Astrocyte of the cerebellum (primary cell): ENCODE results near the gene FER.
"Not testable (repeated sequence)": the region's sequence is repeated elsewhere in the genome, so short reads cannot be mapped to it uniquely, and the experiment has no call there.

Experiments used
- DNase-seq: peaks from one replicate; pipeline ENCODE4 v3.0.0-alpha.2; 2011; ENCODE audit warnings: low read depth
- H3K4me3 ChIP-seq: 2 replicates; pipeline ENCODE4 v1.5.1; 2011; ENCODE audit warnings: mild to moderate bottlenecking, low read depth, low read length, moderate library complexity
- in situ Hi-C: cut with HindIII; loops from 2 replicates; pipeline ENCODE4 v1.10.0; 2017; ENCODE audit warnings: low sequenced_read_pairs
- TF ChIP-seq, protein P1 (sequence below): IDR thresholded peaks from 2 replicates; pipeline ENCODE4 v1.5.1; 2012; ENCODE audit warnings: low read length, low read depth, moderate library complexity, mild to moderate bottlenecking; ENCODE audit errors: missing control alignments

FER gene

DNA sequence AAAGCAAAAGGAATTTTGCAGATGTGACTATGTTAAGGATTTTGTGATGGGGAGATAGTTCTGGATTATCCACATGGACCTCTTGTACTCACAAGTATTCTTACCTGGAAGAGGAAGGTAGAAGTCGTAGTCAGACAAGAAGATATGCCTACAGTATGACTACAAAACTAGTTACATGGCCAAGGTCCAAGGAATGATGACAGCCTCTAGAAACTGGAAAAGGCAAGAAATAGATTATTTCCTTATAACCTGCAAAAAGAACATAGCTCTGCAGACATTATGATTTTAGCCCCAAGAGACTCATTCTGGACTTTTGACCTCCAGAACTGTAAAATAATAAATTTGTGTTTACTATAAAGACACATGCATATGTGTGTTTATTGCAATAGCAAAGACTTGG is 226.9 kb downstream of the FER start:
- in situ Hi-C loops = no loop called here
- DNase-seq = no peak
- no peak overlapping the region for H3K4me3 ChIP-seq
- TF ChIP-seq, protein P1, sequence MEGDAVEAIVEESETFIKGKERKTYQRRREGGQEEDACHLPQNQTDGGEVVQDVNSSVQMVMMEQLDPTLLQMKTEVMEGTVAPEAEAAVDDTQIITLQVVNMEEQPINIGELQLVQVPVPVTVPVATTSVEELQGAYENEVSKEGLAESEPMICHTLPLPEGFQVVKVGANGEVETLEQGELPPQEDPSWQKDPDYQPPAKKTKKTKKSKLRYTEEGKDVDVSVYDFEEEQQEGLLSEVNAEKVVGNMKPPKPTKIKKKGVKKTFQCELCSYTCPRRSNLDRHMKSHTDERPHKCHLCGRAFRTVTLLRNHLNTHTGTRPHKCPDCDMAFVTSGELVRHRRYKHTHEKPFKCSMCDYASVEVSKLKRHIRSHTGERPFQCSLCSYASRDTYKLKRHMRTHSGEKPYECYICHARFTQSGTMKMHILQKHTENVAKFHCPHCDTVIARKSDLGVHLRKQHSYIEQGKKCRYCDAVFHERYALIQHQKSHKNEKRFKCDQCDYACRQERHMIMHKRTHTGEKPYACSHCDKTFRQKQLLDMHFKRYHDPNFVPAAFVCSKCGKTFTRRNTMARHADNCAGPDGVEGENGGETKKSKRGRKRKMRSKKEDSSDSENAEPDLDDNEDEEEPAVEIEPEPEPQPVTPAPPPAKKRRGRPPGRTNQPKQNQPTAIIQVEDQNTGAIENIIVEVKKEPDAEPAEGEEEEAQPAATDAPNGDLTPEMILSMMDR = no peak

DNA sequence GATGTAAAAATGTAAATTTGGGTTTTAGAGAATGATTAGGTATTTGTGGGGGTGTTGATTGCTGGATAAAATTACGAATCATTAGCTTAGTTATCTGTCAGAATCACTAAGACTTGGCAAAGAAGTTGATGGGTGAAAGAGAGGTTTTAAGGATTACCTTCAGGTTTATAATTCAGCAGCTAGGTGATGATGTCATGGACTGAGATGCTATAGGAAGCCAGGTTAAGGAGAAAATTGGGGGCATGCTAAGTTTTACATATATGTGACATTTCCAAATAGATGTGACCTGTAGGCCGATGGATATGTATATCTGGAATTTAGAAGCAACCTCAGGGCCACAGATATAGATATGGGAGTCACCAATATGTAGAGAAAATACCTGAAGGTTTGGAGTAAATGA is 228.0 kb downstream of the FER start:
- TF ChIP-seq, protein P1 = no peak
- no peak overlapping the region for H3K4me3 ChIP-seq
- in situ Hi-C loops = no loop called here
- DNase-seq = no peak

DNA sequence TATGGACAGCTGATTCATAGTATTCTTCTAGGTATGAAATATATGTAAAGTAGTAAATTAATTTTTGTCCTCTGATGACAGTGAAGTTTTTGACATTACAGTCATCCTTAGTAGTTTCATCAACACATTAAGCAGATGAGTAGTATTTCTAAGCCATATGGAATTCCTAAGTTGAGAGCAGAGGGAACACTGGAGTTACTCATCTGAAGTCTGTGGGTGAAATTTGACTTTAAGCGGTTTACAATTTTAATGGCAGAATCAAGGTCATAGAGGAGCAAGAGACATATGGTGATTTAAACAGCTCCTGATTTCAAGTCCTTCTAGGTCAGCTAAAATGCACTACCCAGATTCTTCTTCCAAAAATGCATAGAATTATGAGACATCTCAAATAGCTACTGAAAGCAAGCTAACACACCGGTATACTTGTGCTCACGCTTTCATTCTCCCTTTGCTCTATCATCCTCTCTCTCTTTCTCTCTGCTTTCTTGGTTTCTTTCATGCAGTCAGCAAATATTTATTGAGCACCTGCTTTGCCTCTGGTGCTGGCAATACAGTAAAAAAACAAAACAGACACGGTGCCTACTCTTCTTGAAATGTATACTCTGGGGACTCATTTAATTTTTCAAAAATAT is 235.9 kb downstream of the FER start:
- TF ChIP-seq, protein P1 = no peak
- DNase-seq = no peak
- no peak overlapping the region for H3K4me3 ChIP-seq
- in situ Hi-C loops = no loop called here

DNA sequence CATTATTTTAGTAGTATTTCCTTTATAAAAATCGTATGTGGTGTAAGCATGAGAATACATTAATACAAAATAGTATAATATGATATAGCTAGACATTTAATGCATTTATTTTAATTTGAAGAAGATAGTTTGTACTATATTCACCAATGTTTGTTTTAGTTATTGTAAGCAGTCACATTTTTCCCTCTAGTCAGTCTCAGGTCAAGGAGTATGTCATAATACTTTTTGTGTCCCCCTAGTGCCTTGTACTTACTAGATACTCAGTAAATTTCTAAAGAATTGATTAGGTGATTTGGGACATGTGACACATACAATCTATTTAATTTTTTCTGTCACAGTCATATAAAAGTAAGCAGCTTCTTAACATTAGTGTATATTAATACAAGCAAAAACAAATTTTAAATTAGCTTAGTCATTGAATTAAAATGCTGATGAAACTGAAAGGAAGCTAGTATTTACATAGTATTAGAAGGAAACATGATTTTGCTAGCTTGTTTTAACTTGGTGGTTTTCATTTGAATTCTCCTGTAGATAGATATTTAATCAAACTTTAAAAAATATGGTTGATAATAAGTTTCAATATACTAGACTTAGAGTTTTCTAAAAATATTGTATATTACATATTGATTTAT is 242.2 kb downstream of the FER start:
- DNase-seq = no peak
- TF ChIP-seq, protein P1 = no peak
- in situ Hi-C loops = no loop called here
- H3K4me3 ChIP-seq = no peak overlapping the region

DNA sequence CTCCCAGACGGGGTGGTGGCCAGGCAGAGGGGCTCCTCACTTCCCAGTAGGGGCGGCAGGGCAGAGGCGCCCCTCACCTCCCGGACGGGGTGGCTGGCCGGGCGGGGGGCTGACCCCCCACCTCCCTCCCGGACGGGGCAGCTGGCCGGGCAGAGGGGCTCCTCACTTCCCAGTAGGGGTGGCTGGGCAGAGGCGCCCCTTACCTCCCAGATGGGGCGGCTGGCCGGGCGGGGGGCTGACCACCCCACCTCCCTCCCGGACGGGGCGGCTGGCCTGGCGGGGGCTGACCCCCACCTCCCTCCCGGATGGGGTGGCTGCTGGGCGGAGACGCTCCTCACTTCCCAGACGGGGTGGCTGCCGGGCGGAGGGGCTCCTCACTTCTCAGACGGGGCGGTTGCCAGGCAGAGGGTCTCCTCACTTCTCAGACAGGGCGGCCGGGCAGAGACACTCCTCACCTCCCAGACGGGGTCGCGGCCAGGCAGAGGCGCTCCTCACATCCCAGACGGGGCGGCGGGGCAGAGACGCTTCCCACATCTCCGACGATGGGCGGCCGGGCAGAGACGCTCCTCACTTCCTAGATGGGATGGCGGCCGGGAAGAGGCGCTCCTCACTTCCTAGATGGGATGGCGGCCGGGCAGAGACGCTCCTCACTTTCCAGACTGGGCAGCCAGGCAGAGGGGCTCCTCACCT is 244.8 kb downstream of the FER start:
- H3K4me3 ChIP-seq, in situ Hi-C loops, DNase-seq: not testable (repeated sequence)

DNA sequence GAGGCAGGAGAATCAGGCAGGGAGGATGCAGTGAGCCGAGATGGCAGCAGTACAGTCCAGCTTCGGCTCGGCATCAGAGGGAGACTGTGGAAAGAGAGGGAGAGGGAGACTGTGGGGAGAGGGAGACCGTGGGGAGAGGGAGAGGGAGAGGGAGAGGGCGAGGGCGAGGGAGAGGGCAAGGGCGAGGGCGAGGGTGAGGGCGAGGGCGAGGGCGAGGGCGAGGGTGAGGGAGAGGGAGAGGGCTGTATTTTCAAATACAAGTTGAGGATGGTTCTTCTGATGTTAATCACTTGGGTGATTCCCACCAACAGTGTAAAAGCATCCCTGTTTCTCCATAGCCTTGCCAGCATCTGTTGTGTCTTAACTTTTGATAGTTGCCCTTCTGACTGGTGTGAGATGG is 245.7 kb downstream of the FER start:
- DNase-seq, in situ Hi-C loops, H3K4me3 ChIP-seq: not testable (repeated sequence)

DNA sequence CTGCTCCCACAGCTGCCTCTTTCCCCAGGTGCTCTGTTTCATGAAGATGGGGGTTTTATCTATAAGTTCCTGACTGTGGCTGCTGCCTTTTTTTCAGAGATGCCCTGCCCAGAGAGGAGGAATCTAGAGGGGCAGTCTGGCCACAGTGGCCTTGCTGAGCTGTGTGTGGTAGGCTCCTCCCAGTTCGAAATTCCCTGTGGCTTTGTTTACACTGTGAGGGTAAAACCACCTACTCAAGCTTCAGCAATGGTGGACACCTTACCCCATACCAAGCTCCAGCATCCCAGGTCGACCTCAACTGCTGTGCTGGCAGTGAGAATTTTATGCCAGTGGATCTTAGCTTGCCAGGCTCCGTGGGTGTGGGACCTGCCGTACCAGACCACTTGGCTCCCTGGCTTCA is 250.0 kb downstream of the FER start:
- no peak overlapping the region for H3K4me3 ChIP-seq
- DNase-seq = no peak
- in situ Hi-C loops = no loop called here
- TF ChIP-seq, protein P1 = no peak
